ENCODE measurements around the gene ARHGEF28.

Gene ARHGEF28

GRCh38 chr5:73633060-73633459 is 7.1 kb downstream of the ARHGEF28 start:
- H3K4me3 ChIP-seq (ENCODE audit: low read depth, low read length) = no peak overlapping the region
- TF ChIP-seq, protein P1, sequence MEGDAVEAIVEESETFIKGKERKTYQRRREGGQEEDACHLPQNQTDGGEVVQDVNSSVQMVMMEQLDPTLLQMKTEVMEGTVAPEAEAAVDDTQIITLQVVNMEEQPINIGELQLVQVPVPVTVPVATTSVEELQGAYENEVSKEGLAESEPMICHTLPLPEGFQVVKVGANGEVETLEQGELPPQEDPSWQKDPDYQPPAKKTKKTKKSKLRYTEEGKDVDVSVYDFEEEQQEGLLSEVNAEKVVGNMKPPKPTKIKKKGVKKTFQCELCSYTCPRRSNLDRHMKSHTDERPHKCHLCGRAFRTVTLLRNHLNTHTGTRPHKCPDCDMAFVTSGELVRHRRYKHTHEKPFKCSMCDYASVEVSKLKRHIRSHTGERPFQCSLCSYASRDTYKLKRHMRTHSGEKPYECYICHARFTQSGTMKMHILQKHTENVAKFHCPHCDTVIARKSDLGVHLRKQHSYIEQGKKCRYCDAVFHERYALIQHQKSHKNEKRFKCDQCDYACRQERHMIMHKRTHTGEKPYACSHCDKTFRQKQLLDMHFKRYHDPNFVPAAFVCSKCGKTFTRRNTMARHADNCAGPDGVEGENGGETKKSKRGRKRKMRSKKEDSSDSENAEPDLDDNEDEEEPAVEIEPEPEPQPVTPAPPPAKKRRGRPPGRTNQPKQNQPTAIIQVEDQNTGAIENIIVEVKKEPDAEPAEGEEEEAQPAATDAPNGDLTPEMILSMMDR (conservative IDR thresholded peaks at IDR 0.05; ENCODE audit: low read depth, low read length) = peak; percentile 29
- peak; percentile 33 for DNase-seq (ENCODE audit: low read depth)

DNA sequence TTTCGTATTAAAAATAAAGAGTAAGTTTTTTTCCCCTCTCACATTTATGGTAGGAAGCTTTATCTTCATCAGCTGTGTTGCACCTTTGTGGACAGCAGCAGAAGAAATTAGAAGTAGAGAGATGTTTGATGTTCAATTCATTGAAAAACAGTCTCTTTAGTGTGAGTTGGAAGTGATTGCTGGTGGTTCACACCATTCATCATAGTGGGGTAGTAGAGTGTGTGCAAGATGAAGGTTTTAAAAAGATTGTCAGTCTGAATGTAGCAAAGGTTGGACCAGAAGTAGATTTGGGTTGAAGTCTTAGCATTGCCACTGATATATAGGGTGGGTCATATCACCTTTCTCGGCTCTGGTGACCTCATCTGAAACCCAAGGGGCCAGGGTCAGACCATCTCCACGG is 10.4 kb downstream of the ARHGEF28 start:
- no peak for DNase-seq (ENCODE audit: low read depth)
- H3K4me3 ChIP-seq (ENCODE audit: low read depth, low read length) = no peak overlapping the region
- TF ChIP-seq, protein P1 (conservative IDR thresholded peaks at IDR 0.05; ENCODE audit: low read depth, low read length) = no peak

- DNase-seq (ENCODE audit: low read depth) = no peak
- TF ChIP-seq, protein P1 (conservative IDR thresholded peaks at IDR 0.05; ENCODE audit: low read depth, low read length) = no peak
- H3K4me3 ChIP-seq (ENCODE audit: low read depth, low read length) = no peak overlapping the region
Measured at GRCh38 chr5:73637565-73637964, 11.6 kb downstream of the ARHGEF28 start.

GRCh38 chr5:73638344-73639095 is 12.5 kb downstream of the ARHGEF28 start:
- H3K4me3 ChIP-seq (ENCODE audit: low read depth, low read length) = no peak overlapping the region
- DNase-seq (ENCODE audit: low read depth) = peak; percentile 92
- TF ChIP-seq, protein P1 (conservative IDR thresholded peaks at IDR 0.05; ENCODE audit: low read depth, low read length) = no peak

DNA sequence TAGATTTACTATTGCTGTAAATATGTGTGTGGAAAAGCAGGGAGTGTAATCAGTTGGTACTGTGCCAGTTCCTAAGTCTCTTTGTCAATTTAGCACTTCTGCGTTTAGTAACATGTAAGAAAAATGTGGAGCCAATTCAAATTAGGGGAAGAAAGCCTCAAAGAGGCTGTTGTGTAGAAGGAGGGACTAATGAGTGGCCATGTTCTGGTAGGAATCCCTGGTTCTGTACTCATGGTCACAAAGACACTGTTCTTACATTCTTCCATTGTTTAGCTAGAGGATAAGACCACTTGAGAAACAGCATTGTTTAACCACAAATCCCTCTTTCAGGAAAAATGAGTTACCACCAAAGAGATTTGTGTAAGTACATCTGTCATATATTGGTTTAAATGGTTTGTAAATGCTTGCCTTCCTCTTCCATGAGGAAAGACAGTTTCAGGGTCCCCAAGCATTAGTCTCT is 14.9 kb downstream of the ARHGEF28 start:
- TF ChIP-seq, protein P1 (conservative IDR thresholded peaks at IDR 0.05; ENCODE audit: low read depth, low read length) = no peak

GRCh38 chr5:73641811-73642210 is 15.8 kb downstream of the ARHGEF28 start:
- TF ChIP-seq, protein P1 (conservative IDR thresholded peaks at IDR 0.05; ENCODE audit: low read depth, low read length) = no peak
- DNase-seq (ENCODE audit: low read depth) = no peak
- no peak overlapping the region for H3K4me3 ChIP-seq (ENCODE audit: low read depth, low read length)

More for the DNA sequence above, 14.9 kb downstream of the ARHGEF28 start:
- no peak overlapping the region for H3K4me3 ChIP-seq (ENCODE audit: low read depth, low read length)
- DNase-seq (ENCODE audit: low read depth) = peak; percentile 73

DNA sequence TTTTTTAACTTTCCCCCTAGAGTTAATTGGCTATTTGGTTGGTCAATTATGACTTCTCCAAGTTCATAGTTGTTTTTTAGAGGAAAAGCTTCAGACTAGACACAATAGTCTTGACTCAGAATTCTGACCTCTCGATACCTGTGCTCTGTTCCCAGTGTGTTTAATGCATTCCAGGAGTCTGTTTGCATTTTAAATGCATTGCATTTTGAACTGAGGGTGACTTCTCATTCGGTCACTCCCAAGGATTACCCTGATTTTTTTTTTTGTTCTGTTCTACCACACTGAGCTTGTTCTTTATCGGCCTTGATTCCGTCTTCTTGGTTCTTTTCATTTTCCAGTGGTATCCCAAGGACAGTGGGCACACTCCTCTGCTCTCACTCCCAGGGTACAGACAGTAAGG is 16.3 kb downstream of the ARHGEF28 start:
- TF ChIP-seq, protein P1 (conservative IDR thresholded peaks at IDR 0.05; ENCODE audit: low read depth, low read length) = no peak
- H3K4me3 ChIP-seq (ENCODE audit: low read depth, low read length) = no peak overlapping the region
- DNase-seq (ENCODE audit: low read depth) = peak; percentile 35
